Measurements from ENCODE around the gene CNNM4.
"Not testable (repeated sequence)": the region's sequence is repeated elsewhere in the genome, so short reads cannot be mapped to it uniquely, and the experiment has no call there.

The CNNM4 gene

DNA sequence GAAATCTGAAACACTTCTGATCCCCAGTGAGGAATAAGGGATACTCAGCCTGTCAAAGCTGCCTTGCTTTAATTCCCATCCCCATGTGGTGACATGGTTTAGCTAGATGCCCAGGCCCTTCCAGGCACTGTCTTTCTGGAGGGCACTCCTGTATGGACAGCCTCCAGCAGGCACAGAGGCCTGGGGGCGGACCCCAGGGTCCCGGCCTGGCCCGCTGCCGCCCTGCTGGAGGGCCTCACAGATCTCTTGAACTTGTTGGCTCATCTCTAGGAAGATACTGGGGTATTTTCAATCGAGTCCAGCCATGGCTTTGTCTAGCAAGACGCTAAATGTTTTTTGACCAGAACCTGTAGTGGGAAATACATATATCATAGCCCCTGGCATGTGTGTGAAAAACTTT lies 34.4 kb downstream of the CNNM4 start:
- no peak for DNase-seq

DNA sequence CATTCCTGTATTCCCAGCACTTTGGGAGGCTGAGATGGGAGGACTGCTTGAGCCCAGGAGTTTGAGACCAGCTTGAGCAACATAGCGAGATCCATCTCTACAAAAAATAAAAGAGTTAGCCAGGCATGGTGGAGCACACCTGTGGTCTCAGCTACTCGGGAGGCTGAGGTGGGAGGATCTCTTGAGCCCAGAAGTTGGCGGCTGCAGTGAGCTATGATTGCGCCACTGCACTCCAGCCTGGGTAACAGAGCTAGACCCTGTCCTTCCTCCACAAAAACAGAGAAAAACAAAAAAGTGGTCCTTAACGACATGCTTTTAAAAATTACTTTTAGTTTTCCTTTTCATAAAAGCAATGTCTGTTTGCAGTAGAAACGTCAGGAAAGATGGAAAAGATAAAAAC lies 35.8 kb downstream of the CNNM4 start:
- DNase-seq, result not testable (repeated sequence)

DNA sequence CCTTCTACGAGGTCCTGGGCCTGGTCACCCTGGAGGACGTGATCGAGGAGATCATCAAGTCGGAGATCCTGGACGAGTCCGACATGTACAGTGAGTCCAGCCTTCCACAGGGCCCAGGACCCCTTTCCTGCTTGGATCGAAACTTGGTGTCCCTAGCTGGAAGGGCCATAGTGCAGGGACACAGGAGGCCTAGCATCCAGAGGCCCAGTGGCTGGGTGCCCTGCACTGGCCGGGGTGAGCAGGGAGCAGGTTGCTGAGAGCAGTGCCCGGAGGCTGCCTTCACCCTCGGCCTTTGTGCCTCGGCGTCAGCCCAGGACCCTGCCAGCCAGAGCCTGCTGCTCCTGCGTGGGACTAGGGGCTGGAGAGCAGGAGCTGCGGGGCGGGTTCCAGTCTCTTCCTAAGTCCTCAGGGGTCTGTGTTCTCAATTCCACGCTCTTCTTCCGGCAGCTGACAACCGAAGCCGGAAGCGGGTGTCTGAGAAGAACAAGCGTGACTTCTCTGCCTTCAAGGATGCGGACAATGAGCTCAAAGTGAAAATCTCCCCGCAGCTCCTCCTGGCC lies 36.4 kb downstream of the CNNM4 start:
- DNase-seq, result no peak

DNA sequence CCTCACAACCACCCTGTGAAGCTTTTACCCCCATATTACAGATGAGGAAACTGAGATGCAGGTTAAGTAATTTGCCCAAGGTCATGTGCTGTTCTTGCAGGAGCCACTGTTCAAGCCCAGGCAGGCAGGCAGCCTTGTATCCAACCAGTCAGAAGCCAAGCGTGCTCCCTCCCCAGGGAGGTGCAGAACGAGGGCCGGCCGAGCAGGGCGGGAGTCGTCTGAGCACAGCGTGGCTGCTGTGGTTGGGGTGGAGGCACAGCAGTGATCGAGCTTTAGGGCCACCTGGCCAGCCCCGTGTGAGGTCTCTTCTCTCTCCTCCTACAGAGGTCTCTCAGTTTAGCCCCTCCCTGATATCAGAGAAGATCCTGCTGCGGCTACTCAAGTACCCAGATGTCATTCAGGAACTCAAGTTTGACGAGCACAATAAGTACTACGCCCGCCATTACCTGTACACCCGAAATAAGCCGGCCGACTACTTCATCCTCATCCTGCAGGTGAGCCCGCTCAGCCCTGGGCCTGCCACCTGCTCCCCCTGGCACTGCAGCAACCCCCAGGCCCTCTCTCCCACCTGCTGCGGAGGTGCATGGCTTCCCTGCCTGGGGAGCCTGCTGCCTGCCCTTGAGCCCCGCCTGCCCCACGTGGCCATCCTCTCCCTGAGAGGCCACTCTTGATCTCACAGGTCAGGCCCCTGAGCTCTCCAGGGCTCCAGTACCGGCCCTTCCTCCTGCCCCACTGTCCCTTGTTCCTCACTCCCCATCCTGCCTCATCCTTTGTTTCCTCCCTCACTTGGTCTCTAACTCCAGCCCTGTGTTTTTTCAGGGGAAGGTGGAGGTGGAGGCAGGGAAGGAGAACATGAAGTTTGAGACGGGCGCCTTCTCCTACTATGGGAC lies 38.3 kb downstream of the CNNM4 start:
- no peak for DNase-seq

DNA sequence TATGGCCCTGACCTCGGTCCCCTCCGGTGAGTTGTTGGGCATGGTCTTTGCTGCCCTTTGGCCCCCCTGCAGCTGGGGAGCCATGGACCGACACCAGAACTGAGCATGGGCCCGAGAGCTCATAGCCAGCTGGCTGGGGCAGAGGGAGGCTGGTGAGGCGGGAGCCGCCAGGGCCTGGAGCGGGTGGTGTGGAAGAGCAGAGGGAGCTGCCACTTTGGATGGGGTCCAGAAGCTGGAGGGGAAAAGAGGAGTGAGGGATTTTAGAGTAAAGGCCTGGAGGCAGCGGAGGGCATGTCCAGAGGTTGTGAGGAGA lies 38.9 kb downstream of the CNNM4 start:
- no peak for DNase-seq

DNA sequence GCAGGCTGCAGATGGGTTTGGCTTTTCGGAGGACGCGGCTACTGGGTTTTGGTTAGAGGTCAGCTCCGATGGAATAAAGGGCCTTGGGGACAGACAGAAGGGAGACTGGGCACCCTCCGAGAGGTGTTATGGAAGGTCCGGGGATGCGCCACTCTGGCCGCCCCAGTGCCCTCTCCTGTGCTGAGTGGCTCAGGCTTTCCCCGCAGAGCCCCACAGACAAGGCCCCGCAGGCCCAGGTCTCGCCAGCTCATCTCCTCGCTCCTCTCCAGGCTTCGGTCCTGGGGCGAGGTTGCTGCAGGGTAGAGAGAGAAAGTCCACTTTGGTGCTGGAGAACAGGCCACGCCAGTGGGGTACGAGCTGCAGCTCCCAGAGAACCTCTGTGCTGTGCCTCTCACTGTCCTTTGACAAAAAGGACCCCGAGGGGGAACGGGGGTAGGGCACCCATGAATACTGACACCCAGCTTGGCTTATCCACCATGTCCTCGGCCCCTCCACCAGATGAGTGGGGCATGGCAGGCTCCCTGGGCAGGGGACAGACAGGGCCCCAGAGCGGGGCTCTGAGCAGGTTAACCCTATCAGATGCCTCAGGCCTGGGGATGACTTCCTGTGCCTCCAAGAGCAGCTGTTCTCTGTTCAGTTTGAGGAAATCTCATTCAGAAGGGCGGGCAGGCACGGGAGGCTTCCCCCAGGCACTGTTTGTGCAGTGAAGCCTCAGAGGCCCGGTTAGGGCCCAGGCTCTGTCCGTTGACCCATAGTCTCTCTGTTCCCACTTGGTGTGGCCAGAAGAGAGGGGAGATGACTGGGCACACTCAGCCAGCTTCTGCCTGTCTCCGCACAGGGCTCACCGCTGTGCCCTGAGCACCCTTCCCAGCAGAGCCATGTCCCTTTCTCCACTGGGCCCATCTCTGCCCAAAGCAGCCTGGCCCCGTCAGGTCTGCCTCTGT lies 39.6 kb downstream of the CNNM4 start:
- no peak for DNase-seq

DNA sequence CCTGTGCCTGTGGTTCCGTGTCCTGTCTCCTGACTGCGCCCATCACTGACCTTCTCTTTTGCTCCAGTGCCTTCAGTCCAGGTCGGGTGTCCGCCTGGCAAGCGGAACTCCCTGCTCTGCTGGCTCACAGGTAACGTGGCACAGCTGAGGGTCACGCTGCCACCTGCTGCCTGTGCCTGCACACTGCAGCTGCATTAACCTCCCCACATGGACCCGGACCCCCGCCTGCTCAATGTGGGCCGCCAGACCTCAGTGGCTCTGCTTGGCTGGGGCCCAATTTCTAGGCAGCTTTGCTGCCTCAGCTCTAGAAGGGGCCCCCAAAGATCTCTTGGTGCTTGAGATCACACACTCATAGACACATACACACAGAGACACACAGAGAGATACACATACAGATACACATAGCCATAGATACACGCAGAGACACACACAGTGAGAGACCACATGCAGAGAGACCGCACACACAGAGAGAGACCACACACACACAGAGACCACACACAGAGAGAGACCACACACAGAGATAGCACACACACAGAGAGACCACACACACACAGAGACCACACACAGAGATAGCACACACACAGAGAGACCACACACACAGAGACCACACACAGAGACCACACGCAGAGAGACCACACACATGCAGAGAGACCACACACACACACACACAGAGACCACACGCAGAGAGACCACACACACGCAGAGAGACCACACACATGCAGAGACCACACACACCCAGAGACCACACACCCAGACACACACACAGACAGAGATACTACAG lies 40.5 kb downstream of the CNNM4 start:
- DNase-seq, result no peak

DNA sequence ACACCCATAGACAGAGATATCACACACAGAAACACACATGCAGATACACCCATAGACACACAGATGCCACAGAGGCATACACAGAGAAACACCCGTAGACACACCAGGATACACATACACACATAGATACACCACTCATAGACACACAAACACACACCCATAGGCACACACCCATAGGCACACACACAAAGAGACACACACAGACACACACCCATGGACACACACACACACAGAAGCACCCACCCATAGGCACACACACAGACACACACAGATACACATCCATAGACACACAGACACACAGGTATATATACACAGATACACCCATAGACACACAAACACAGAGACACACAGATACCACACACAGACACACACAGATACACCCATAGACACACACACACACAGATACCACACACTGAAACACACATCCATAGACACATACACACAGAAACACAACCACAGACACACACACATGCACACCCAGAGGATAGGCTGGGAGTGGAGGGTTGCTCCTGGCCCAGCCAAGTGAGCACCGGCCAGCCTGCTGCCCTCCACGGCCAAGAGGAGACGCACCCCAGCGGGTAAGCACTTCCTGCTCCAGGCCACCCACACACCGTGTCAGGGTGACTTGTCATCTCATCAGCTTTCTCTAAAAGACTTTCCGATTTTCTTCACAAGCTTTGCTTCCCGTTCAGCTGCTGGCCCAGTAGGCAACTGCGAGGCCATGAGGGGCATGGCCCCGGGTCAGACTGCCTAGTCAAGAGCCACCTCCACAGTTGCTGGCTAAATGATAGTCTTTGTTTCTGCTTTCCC lies 41.3 kb downstream of the CNNM4 start:
- no peak for DNase-seq

DNA sequence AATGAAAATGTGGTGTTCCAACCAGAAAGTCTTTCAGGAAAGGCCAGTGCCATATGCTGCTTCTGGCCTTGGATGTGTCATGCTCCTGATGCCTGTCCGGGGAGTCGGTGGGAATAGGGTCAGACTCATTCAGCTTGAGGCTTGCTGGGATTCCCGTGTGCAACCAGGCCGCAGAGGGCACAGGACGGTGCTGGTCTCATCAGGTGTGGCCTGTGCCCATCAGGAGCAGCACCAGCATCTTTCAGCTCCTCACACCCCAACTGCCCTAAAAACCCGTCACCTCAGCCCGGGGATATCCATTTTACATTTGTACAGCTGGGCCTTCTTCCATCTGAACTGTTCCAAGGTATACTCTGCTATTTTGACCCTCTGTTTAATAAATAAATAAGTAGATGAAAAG lies 42.0 kb downstream of the CNNM4 start:
- DNase-seq, result no peak

DNA sequence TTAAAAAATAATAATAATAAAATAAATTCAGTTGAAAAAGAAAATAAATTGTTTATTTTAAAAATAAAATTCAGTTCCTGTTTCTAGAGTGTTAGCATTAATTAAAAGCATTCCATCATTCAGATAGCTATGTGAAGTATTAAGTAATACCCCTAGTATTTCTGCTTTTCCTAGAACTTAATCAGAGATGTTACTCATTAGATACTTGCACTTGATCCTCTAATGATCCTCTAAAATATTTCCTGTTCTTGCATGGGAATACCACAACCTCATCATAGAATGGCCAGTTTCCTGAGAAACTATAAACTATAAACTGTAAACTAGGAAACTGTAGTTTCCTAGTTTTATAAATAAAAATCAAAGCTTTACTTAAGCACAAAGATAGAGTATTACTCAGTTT lies 44.3 kb downstream of the CNNM4 start:
- DNase-seq, result no peak

DNA sequence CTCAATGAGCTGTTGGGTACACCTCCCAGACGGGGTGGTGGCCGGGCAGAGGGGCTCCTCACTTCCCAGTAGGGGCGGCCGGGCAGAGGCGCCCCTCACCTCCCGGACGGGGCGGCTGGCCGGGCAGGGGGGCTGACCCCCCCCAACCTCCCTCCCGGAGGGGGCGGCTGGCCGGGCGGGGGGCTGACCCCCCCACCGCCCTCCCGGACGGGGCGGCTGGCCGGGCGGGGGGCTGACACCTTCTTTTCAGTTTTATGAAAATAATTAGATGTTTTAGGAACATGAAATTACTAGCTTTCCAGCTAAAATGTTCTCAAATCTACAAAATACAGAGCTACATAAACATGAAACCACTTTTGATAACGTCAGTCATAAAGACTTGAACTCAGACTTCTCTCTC lies 45.2 kb downstream of the CNNM4 start:
- DNase-seq, result not testable (repeated sequence)

DNA sequence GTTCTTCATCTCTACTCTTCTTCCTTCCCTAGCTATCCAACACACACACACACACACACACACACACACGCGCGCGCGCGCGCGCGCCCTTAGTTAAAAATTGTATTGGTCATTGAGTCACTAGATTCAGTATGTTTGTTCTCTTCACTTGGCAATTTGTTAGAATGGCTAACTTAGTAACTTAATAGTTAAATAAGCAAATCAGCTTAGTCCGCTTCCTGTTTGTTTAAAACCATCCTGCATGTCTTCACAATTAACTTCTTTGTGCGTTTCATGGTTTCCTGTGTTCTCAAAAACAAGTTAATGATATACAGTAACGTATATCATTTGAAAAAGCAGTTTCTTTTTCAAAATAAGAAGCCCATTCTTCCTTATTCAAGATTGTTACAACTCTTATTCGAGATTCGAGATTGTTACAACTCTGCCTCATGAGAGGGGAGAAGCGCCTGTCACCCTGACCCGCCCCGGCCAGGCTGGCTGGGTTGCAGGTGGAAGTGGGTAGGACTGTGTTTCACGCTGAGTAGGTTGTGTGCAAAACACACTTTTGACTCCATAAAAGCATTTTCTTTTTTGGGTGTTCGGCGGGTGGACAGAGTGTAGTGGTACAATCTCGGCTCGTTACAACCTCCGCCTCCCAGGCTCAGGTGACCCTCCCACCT lies 45.9 kb downstream of the CNNM4 start:
- DNase-seq, result no peak

DNA sequence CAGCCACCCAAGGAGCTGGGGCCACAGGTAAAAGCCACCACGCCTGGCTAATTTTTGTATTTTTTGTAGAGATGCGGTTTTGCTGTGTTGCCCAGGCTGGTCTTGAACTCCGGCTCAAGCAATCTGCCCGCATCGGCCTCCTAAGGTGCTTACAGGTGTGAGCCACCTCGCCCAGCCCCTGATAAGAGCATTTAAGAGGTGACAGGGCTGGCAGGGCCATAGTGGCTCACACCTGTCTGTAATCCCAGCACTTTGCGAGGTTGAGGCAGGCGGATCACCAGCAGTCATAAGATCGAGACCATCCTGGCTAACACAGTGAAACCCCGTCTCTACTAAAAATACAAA lies 46.4 kb downstream of the CNNM4 start:
- DNase-seq, result no peak

DNA sequence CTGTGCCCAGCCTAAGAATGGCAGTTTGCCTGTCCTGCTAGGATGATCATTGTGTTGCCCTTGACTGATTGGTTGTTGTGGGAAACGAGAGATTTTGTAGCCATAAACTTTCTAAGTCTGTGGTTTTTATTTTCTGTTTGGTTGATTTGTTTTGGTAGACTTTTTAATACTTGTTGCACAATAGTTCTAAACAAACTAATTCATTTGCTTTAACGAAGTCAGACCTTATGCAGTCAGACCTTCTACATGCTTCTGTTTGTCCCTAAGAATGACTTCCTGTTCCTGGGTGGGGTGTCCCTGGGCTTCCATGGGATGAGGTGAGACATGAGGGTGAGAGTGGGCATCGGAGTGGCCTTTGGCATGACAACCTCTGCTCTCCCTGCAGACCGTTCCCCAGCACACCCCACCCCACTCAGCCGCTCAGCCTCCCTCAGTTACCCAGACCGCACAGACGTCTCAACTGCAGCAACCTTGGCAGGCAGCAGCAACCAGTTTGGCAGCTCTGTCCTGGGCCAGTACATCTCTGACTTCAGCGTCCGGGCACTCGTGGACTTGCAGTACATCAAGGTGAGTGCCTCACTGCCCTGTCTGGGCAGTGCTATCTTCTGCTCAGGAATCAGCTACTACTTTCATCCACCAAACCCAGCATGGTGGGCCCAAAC lies 47.6 kb downstream of the CNNM4 start:
- DNase-seq, result no peak

DNA sequence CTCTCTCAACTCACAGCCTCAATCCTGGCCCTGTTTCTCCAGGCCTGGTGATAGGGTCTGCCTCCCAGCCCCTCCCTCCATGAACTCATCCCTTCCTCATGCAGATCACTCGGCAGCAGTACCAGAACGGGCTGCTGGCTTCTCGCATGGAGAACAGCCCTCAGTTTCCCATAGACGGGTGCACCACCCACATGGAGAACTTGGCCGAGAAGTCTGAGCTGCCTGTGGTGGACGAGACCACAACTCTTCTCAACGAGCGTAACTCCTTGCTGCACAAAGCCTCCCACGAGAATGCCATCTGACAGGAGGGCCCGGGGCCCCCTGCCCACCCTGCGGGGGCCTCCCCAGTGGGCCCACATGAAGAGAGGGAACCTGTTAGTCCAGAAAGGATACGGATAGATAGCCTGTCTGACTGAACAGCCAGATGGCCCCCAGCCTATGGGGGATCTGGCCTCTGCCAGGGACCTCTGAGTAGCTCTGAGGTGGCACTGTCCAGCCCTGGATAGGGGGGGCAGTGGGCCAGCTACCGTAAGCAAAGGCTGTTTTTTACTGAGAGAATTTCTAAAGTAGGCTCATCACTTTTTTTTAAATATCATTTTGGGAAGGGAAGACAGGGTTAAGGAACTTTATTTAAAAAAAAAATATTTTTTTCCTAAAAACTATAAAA lies 48.6 kb downstream of the CNNM4 start:
- DNase-seq, result no peak

DNA sequence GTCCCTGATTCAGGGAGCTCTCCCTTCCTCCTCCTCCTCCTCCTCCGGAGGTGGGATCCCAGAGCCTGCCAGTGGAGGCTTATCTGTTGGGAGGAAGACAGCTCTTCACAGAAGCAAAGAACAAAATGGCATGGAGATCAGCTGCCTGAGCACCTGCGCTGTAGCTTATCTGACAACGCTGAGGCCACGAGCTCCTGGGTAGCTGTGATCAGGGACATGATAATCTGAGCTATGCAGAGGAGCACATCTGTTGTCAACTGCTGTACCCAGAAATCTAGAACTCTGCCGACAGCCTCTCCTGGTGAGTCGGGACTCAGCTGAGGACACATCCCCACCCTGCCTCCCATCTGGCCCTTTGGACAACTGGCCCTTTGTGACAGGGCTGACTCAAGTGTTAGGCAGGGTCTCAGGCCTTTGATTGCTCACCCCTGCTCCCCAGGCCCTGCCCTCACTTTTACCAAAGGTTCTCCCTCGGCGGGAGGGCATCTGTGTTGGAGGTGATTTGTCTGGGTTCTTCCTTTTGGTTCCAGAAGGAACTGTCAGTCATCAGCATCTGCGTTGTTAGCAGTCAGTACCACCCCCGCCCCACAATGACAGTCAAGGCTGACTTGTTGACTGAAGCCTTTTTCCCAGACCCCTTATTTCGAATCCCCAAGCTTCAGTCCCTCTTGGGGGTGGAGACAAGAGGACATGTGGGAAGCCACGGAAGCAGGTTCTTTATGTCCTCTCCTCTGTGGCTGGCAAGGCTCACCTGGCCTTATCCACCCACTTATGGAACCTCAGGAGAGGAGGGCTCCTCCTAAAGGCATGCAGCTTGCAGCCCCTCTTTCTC lies 49.5 kb downstream of the CNNM4 start:
- no peak for DNase-seq

DNA sequence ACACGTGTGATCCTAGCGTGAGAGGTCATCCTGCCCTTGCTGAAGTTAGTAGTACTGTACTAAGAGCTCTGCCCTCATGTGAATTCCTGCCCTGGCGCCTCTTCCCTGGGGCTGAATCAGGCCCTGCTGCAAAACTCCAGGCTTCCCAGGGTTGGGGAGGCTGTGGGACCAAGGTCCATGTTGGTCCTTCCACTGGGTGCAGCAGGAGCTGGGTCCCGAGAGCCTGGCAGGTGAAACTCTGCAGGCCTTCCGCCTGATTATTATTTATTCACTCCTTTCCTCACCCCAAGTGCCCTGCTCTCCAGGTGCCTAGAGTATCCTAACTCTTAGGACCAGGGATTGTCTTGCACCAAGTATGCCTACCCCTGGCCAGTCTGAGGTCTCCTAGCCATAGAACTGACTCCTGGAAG lies 50.1 kb downstream of the CNNM4 start:
- DNase-seq, result no peak

DNA sequence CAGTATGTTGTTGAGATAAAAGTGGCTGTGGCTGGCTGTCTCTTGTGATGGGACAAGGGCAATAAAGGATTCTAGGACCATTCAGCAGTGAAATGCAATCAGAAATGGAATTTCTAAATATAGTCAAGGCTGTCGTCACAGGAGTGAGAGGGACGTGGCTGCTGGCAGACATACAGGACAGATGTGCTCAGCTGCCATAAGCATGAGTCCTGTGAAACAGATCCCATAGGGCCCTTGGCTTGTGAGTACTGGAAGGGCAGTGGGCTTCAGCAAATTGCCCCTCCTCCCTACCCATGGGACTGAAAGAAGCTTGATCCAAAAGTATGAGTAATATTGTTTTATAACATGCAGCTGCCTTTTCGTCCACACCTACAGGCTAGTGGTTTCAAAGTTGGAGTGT lies 51.2 kb downstream of the CNNM4 start:
- no peak for DNase-seq

DNA sequence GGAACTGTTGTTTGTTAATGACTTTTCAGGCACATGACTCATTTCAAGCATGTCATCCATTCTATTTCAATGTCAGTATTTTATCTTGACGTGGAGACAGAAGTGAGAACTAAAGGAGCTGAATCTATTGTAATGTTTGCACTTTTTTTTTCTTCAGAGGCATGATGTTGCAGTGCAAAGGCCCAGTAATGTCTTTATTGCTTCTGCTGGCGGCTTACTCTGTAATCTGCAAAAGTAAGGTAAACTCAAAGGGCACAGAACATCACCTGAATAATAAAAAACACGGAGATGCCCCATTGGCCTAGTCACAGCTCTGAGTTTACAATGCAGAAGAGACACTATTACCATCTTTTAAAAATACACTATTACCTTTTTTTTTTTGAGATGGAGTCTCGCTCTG lies 53.0 kb downstream of the CNNM4 start:
- DNase-seq, result no peak
